Coronary artery (tissue), 2 donors: ENCODE results near the gene FHOD1.

Experiments used
- DNase-seq: peaks from one replicate; pipeline ENCODE4 v3.0.0-alpha.2; 2017; ENCODE audit warnings: low spot score
- H3K27ac ChIP-seq, 2 donors: fragments of 200-600 bp; sonication (generic); one replicate each; pipeline ENCODE4 v1.5.1; 2016 to 2019
- H3K4me3 ChIP-seq: fragments of 200-600 bp; sonication (generic); 2 replicates; pipeline ENCODE4 v1.5.1; 2016; ENCODE audit warnings: mild to moderate bottlenecking, moderate library complexity
- CTCF ChIP-seq: fragments of 200-600 bp; sonication (generic); IDR thresholded peaks from one replicate; pipeline ENCODE4 v1.5.1; 2019; ENCODE audit warnings: antibody characterized with exemption

FHOD1 gene

GRCh38 chr16:67188798-67189197, 58.5 kb downstream of the FHOD1 start:
- DNase-seq: no peak
- H3K27ac ChIP-seq: no peak overlapping the region
- no peak for TF ChIP-seq CTCF
- H3K4me3 ChIP-seq: no peak overlapping the region

GRCh38 chr16:67188323-67188722, 59.0 kb downstream of the FHOD1 start:
- DNase-seq: no peak
- no peak for TF ChIP-seq CTCF
- H3K27ac ChIP-seq: no peak overlapping the region
- no peak overlapping the region for H3K4me3 ChIP-seq

- TF ChIP-seq CTCF: no peak
- no peak overlapping the region for H3K4me3 ChIP-seq
- no peak for DNase-seq
- H3K27ac ChIP-seq: no peak overlapping the region
Measured at GRCh38 chr16:67187175-67187890, 59.9 kb downstream of the FHOD1 start.

- TF ChIP-seq CTCF: no peak
- Histone ChIP-seq H3K4me3 (no peak overlapping the region), H3K27ac (no peak overlapping the region)
- no peak for DNase-seq
Measured at GRCh38 chr16:67186550-67186950, 60.7 kb downstream of the FHOD1 start.

GRCh38 chr16:67185651-67186134, 61.6 kb downstream of the FHOD1 start:
- H3K4me3 ChIP-seq: peak overlapping the region; percentile 97
- peak overlapping the region in 1 of 2 donors; percentile 28 for H3K27ac ChIP-seq
- TF ChIP-seq CTCF: peak; percentile 11
- no peak for DNase-seq

GRCh38 chr16:67184995-67185650, 62.2 kb downstream of the FHOD1 start:
- peak overlapping the region; percentile 97 for H3K4me3 ChIP-seq
- peak; percentile 93 for DNase-seq
- TF ChIP-seq CTCF: peak; percentile 71
- peak overlapping the region in 1 of 2 donors; percentile 99 for H3K27ac ChIP-seq
